HCT116 (cell line): ENCODE results near the gene SECISBP2L. TPM values are rescaled to one million over a fixed set of nuclear protein-coding genes. Genes with fewer than 3 reads are reported as not detected.

ENCODE experiments used
- ATAC-seq: fragments of 200-7000 bp; cut with Tn5 transposase; 2 replicates; pipeline ENCODE4 v1.9.1; 2020; ENCODE audit warnings: mild to moderate bottlenecking, moderate library complexity
- BruUV-seq: library from RNA; stranded (reverse); fragments of 400-500 nt; replicated peaks from 2 replicates; lab custom pipeline; 2021; lab: Mats Ljungman, UMichigan
- CTCF ChIA-PET: fragments of 300-600 bp; sonication (Branson Sonifier 250); formaldehyde crosslinking; loops from one replicate; lab custom pipeline; 2021; ENCODE audit warnings: antibody characterized with exemption; lab: Charles Lee
- POLR2A ChIA-PET: fragments of 300-600, 350-600 bp; sonication (Branson Sonifier 250); formaldehyde crosslinking; loops from one replicate; lab custom pipeline; 2021; ENCODE audit warnings: antibody characterized with exemption; lab: Charles Lee
- RAD21 ChIA-PET, 2 experiments: fragments of 300-600 bp; sonication (Branson Sonifier 250); formaldehyde crosslinking; loops; one replicate each; lab custom pipeline; 2023; ENCODE audit warnings: low total read pairs in 2 of 2; ENCODE audit not compliant: uncharacterized antibody in 2 of 2, unreplicated experiment in 2 of 2, low non-redundant PET in 1 of 2; lab: Charles Lee
- DNase-seq: peaks from one replicate; pipeline ENCODE4 v3.0.0-alpha.2; 2010; ENCODE audit warnings: low read depth, low spot score
- H2AFZ ChIP-seq: fragments of 200-600 bp; shearing (Covaris generic), sonication (generic); 2 replicates; pipeline ENCODE4 v1.6.1; 2017; ENCODE audit warnings: low read depth, mixed run types, mixed read lengths, antibody characterized with exemption, low read length; ENCODE audit not compliant: poor library complexity, severe bottlenecking
- H3K27ac ChIP-seq: 2 replicates; pipeline ENCODE4 v1.5.1; 2012; ENCODE audit warnings: low read depth, low read length
- H3K27me3 ChIP-seq: fragments of 200-600 bp; sonication (generic); 2 replicates; pipeline ENCODE4 v1.6.1; 2016; ENCODE audit warnings: mixed run types, low read length, mixed read lengths; ENCODE audit not compliant: insufficient read depth
- H3K36me3 ChIP-seq, 2 experiments: fragments of 200-500 bp in 1 of 2; fragments of 200-600 bp in 1 of 2; sonication (Bioruptor generic) in 1 of 2; sonication (generic) in 1 of 2; 2 replicates each; pipeline versions ENCODE4 v1.5.1 to v1.6.1; 2014 to 2016; ENCODE audit warnings: low read length in 2 of 2, inconsistent platforms in 1 of 2, mixed read lengths in 1 of 2, mixed run types in 1 of 2; ENCODE audit not compliant: insufficient read depth in 2 of 2, control insufficient read depth in 1 of 2
- H3K4me1 ChIP-seq, 2 experiments: fragments of 200-600 bp in 1 of 2; sonication (generic) in 1 of 2; 2 replicates each; pipeline versions ENCODE4 v1.5.1 to v1.6.1; 2012 to 2017; ENCODE audit warnings: low read length in 2 of 2, inconsistent platforms in 1 of 2, mild to moderate bottlenecking in 1 of 2, mixed read lengths in 1 of 2, mixed run types in 1 of 2, moderate library complexity in 1 of 2; ENCODE audit not compliant: insufficient read depth in 2 of 2, control insufficient read depth in 1 of 2
- H3K4me2 ChIP-seq: fragments of 200-600 bp; sonication (generic); 2 replicates; pipeline ENCODE4 v1.6.1; 2017; ENCODE audit warnings: mixed run types, low read length, mixed read lengths
- H3K4me3 ChIP-seq, 2 experiments: fragments of 200-600 bp in 1 of 2; sonication (generic) in 1 of 2; replicated peaks in 1 of 2; 2 replicates each; pipeline ENCODE4 v1.5.1; 2011 to 2016; ENCODE audit warnings: low read length in 2 of 2, control low read depth in 1 of 2, low read depth in 1 of 2, mild to moderate bottlenecking in 1 of 2, mixed read lengths in 1 of 2, mixed run types in 1 of 2
- H3K79me2 ChIP-seq: fragments of 200-600 bp; sonication (generic); 2 replicates; pipeline ENCODE4 v1.6.1; 2017; ENCODE audit warnings: mild to moderate bottlenecking, mixed run types, low read length, moderate library complexity, mixed read lengths; ENCODE audit not compliant: insufficient read depth
- H3K9ac ChIP-seq: fragments of 200-600 bp; sonication (generic); 2 replicates; pipeline ENCODE4 v1.6.1; 2016; ENCODE audit warnings: low read length, mixed read lengths
- H3K9me2 ChIP-seq: fragments of 200-600 bp; sonication (generic), shearing (Covaris generic); 2 replicates; pipeline ENCODE4 v1.6.1; 2017; ENCODE audit warnings: mixed run types, mild to moderate bottlenecking, moderate library complexity; ENCODE audit not compliant: insufficient read depth
- H3K9me3 ChIP-seq, 2 experiments: fragments of 200-500 bp in 1 of 2; fragments of 200-600 bp in 1 of 2; sonication (Bioruptor generic) in 1 of 2; sonication (generic) in 1 of 2; 2 replicates each; pipeline ENCODE4 v1.6.1; 2014 to 2017; ENCODE audit warnings: low read length in 2 of 2, mixed read lengths in 2 of 2, inconsistent platforms in 1 of 2, low read depth in 1 of 2, mild to moderate bottlenecking in 1 of 2, mixed run types in 1 of 2, moderate library complexity in 1 of 2; ENCODE audit not compliant: control insufficient read depth in 1 of 2, insufficient read depth in 1 of 2
- H4K20me1 ChIP-seq: fragments of 200-600 bp; sonication (generic), shearing (Covaris generic); 2 replicates; pipeline ENCODE4 v1.6.1; 2017; ENCODE audit warnings: mixed run types, mild to moderate bottlenecking, moderate library complexity; ENCODE audit not compliant: insufficient read depth
- CBX3 ChIP-seq: IDR thresholded peaks from 2 replicates; pipeline ENCODE4 v1.6.1; 2012; ENCODE audit warnings: low read depth
- CEBPB ChIP-seq: IDR thresholded peaks from 2 replicates; pipeline ENCODE4 v1.6.1; 2012; ENCODE audit warnings: low read depth
- EGR1 ChIP-seq: IDR thresholded peaks from 2 replicates; pipeline ENCODE4 v1.6.1; 2012; ENCODE audit warnings: low read depth
- ELF1 ChIP-seq: IDR thresholded peaks from 2 replicates; pipeline ENCODE4 v1.6.1; 2012; ENCODE audit warnings: low read depth, borderline replicate concordance
- EZH2 ChIP-seq: fragments of 200-600 bp; sonication (generic); IDR thresholded peaks from 2 replicates; pipeline ENCODE4 v1.6.1; 2017; ENCODE audit warnings: antibody characterized with exemption, mixed run types
- EZH2phosphoT487 ChIP-seq: fragments of 200-600 bp; IDR thresholded peaks from 2 replicates; pipeline ENCODE4 v1.6.1; 2018; ENCODE audit warnings: antibody characterized with exemption, borderline replicate concordance
- JUND ChIP-seq: IDR thresholded peaks from 2 replicates; pipeline ENCODE4 v1.6.1; 2012
- RAD21 ChIP-seq: IDR thresholded peaks from 2 replicates; pipeline ENCODE4 v1.6.1; 2012; ENCODE audit warnings: low read depth, mild to moderate bottlenecking
- SIN3A ChIP-seq: IDR thresholded peaks from 2 replicates; pipeline ENCODE4 v1.6.1; 2012; ENCODE audit warnings: low read depth
- SP1 ChIP-seq: IDR thresholded peaks from 2 replicates; pipeline ENCODE4 v1.6.1; 2012; ENCODE audit warnings: low read depth
- TCF7L2 ChIP-seq: IDR thresholded peaks from 2 replicates; pipeline ENCODE4 v1.7.0; 2011; ENCODE audit warnings: borderline replicate concordance, inconsistent platforms; ENCODE audit not compliant: insufficient read depth, insufficient read length; ENCODE audit errors: extremely low read depth
- ZFX ChIP-seq: fragments of 450-650 bp; IDR thresholded peaks from 2 replicates; pipeline ENCODE4 v1.6.1; 2017
- ZNF274 ChIP-seq: fragments of 200-500 bp; sonication (Bioruptor generic); IDR thresholded peaks from 2 replicates; pipeline ENCODE4 v1.6.1; 2014; ENCODE audit warnings: mild to moderate bottlenecking, low read depth, low read length, inconsistent platforms
- intact Hi-C: fragments of 100-400 bp; cut with micrococcal nuclease; formaldehyde crosslinking; loops from 2 replicates; pipeline ENCODE4 v1.10.0; 2022
- total RNA-seq: library from RNA; stranded (reverse); gene quantifications from one replicate; pipeline ENCODE4 v1.2.1, GENCODE V29; 2021; ENCODE audit not compliant: unreplicated experiment
- TF ChIP-seq, protein P1 (sequence below): IDR thresholded peaks from 2 replicates; pipeline ENCODE4 v1.6.1; 2012
- TF ChIP-seq, protein P2 (sequence below): IDR thresholded peaks from 2 replicates; pipeline ENCODE4 v1.6.1; 2011; ENCODE audit warnings: mild to moderate bottlenecking, low read length, moderate library complexity; ENCODE audit not compliant: insufficient replicate concordance; ENCODE audit errors: extremely low read depth
- TF ChIP-seq, protein P3 (sequence below): IDR thresholded peaks from 2 replicates; pipeline ENCODE4 v1.6.1; 2012

Gene SECISBP2L
- total RNA-seq, 1 experiment from 2014 or later, result 22.9 TPM

DNA sequence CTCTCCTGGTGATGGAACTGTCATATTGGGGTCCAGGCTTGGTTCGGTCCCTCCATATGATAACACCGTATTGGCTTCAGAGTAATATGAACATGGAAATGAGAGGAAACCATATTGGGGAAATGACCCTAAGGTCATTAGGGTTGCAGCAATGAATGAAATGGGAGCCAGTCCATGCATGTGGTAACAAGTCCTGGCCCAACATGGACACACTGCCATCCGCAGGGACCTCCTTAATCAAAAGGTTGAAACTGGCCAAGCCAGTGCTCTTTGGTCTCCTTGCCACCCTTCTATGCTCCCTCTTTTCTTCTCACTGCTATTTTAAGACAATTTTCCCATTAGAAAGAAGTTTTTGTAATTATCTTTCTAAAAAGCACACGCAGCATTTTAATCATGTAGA is 90.9 kb downstream of the SECISBP2L start:
- Histone ChIP-seq H3K4me3 (no peak overlapping the region), H3K9ac (no peak overlapping the region), H3K9me3 (no peaks in the 10 kb centered on the region), H3K36me3 (no peaks in the 10 kb centered on the region), H3K79me2 (no peaks in the 10 kb centered on the region), H3K27ac (no peak overlapping the region), H2AFZ (no peak overlapping the region), H3K4me2 (no peak overlapping the region), H4K20me1 (no peaks in the 10 kb centered on the region), H3K4me1 (no peaks in the 10 kb centered on the region), H3K9me2 (peaks cover 4% of the 10 kb centered on the region), H3K27me3 (no peaks in the 10 kb centered on the region)
- ChIA-PET RAD21 (no interaction called here), POLR2A (no interaction called here), CTCF (no interaction called here)
- no TSS peak for BruUV-seq
- no peak for DNase-seq
- TF ChIP-seq RAD21 (no peak), EGR1 (no peak), ELF1 (no peak), CBX3 (no peak), CEBPB (no peak), EZH2phosphoT487 (no peak), JUND (no peak), ZFX (no peak), EZH2 (no peak), SIN3A (no peak), SP1 (no peak), TCF7L2 (no peak), ZNF274 (no peak)
- TF ChIP-seq, protein P1, sequence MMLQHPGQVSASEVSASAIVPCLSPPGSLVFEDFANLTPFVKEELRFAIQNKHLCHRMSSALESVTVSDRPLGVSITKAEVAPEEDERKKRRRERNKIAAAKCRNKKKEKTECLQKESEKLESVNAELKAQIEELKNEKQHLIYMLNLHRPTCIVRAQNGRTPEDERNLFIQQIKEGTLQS, result no peak
- TF ChIP-seq, protein P2, sequence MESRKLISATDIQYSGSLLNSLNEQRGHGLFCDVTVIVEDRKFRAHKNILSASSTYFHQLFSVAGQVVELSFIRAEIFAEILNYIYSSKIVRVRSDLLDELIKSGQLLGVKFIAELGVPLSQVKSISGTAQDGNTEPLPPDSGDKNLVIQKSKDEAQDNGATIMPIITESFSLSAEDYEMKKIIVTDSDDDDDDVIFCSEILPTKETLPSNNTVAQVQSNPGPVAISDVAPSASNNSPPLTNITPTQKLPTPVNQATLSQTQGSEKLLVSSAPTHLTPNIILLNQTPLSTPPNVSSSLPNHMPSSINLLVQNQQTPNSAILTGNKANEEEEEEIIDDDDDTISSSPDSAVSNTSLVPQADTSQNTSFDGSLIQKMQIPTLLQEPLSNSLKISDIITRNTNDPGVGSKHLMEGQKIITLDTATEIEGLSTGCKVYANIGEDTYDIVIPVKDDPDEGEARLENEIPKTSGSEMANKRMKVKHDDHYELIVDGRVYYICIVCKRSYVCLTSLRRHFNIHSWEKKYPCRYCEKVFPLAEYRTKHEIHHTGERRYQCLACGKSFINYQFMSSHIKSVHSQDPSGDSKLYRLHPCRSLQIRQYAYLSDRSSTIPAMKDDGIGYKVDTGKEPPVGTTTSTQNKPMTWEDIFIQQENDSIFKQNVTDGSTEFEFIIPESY, result no peak
- TF ChIP-seq, protein P3, sequence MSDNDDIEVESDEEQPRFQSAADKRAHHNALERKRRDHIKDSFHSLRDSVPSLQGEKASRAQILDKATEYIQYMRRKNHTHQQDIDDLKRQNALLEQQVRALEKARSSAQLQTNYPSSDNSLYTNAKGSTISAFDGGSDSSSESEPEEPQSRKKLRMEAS, result no peak
- ATAC-seq, result no peak
- intact Hi-C loops, result no loop called here
